SK-N-SH (cell line): ENCODE data around the gene SLC24A4. TPM values are rescaled to one million over a fixed set of nuclear protein-coding genes. Genes with fewer than 3 reads are reported as not detected.

ENCODE experiments used
- CTCF ChIA-PET: fragments of 300-600, 350-600 bp; formaldehyde crosslinking; extraction: SDS; loops from one replicate; lab custom pipeline; 2021; lab: Yijun Ruan, JAX
- POLR2A ChIA-PET: fragments of 350-600 bp; sonication (Branson Sonifier 250); formaldehyde crosslinking; extraction: SDS; loops from one replicate; lab custom pipeline; 2020; ENCODE audit warnings: antibody characterized with exemption, inconsistent platforms; lab: Yijun Ruan, JAX
- DNase-seq: peaks from one replicate; pipeline ENCODE4 v3.0.0; 2012
- H2AFZ ChIP-seq: fragments of 200-600 bp; sonication (generic); 2 replicates; pipeline ENCODE4 v1.8.1; 2016; ENCODE audit warnings: antibody characterized with exemption, mild to moderate bottlenecking, low read depth
- H3F3A ChIP-seq: fragments of 200-600 bp; sonication (generic); replicated peaks from 2 replicates; pipeline ENCODE3; 2016; ENCODE audit warnings: antibody characterized with exemption, mild to moderate bottlenecking; ENCODE audit not compliant: insufficient read depth
- H3K27ac ChIP-seq, 2 experiments: fragments of 200-500 bp in 1 of 2; fragments of 200-600 bp in 1 of 2; sonication (Bioruptor generic) in 1 of 2; sonication (generic), shearing (Covaris generic) in 1 of 2; 2 replicates each; pipeline versions ENCODE4 v1.5.1 to v1.6.1; 2014 to 2016; ENCODE audit warnings: low read depth in 2 of 2, inconsistent platforms in 1 of 2, low read length in 1 of 2, mild to moderate bottlenecking in 1 of 2, mixed read lengths in 1 of 2
- H3K27me3 ChIP-seq: fragments of 200-600 bp; sonication (generic), shearing (Covaris generic); 2 replicates; pipeline ENCODE4 v1.6.1; 2016; ENCODE audit warnings: mixed run types; ENCODE audit not compliant: insufficient read depth
- H3K36me3 ChIP-seq, 2 experiments: fragments of 200-500 bp in 1 of 2; fragments of 200-600 bp in 1 of 2; sonication (Bioruptor generic) in 1 of 2; sonication (generic) in 1 of 2; replicated peaks in 1 of 2; 2 replicates each; pipeline versions ENCODE3 to v1.5.1; 2014 to 2016; ENCODE audit warnings: low read length in 1 of 2, mild to moderate bottlenecking in 1 of 2; ENCODE audit not compliant: insufficient read depth in 2 of 2, control insufficient read depth in 1 of 2
- H3K4me1 ChIP-seq, 2 experiments: fragments of 200-500 bp in 1 of 2; fragments of 200-600 bp in 1 of 2; sonication (Bioruptor generic) in 1 of 2; sonication (generic), shearing (Covaris generic) in 1 of 2; 2 replicates each; pipeline versions ENCODE4 v1.5.1 to v1.6.1; 2014 to 2016; ENCODE audit warnings: low read depth in 1 of 2, low read length in 1 of 2, mixed run types in 1 of 2; ENCODE audit not compliant: insufficient read depth in 2 of 2, control insufficient read depth in 1 of 2
- H3K4me2 ChIP-seq: fragments of 200-600 bp; sonication (generic), shearing (Covaris generic); 2 replicates; pipeline ENCODE4 v1.6.1; 2017; ENCODE audit warnings: mixed run types
- H3K4me3 ChIP-seq, 2 experiments: fragments of 200-500 bp in 1 of 2; fragments of 200-600 bp in 1 of 2; sonication (Bioruptor generic) in 1 of 2; sonication (generic), shearing (Covaris generic) in 1 of 2; 2 replicates each; pipeline versions ENCODE4 v1.5.1 to v1.8.1; 2014 to 2016; ENCODE audit warnings: low read depth in 2 of 2, inconsistent platforms in 1 of 2, low read length in 1 of 2, mild to moderate bottlenecking in 1 of 2, mixed read lengths in 1 of 2, moderate library complexity in 1 of 2
- H3K79me2 ChIP-seq: fragments of 200-600 bp; sonication (generic); 2 replicates; pipeline ENCODE4 v1.8.1; 2017; ENCODE audit warnings: mild to moderate bottlenecking; ENCODE audit not compliant: insufficient read depth
- H3K9ac ChIP-seq: fragments of 200-600 bp; sonication (generic); 2 replicates; pipeline ENCODE4 v1.6.1; 2017; ENCODE audit warnings: mixed run types
- H3K9me2 ChIP-seq: fragments of 200-600 bp; sonication (generic); 2 replicates; pipeline ENCODE4 v1.6.1; 2017; ENCODE audit warnings: mixed run types
- H3K9me3 ChIP-seq: fragments of 200-600 bp; sonication (generic); 2 replicates; pipeline ENCODE4 v1.6.1; 2017; ENCODE audit warnings: mixed run types, mild to moderate bottlenecking, moderate library complexity
- H4K20me1 ChIP-seq: fragments of 200-600 bp; sonication (generic); 2 replicates; pipeline ENCODE4 v1.6.1; 2017; ENCODE audit warnings: mild to moderate bottlenecking, mixed run types; ENCODE audit not compliant: insufficient read depth
- EP300 ChIP-seq, 2 experiments: IDR thresholded peaks; 2 replicates each; pipeline versions ENCODE4 v1.4.0 to v1.6.1; 2012; ENCODE audit warnings: borderline replicate concordance in 1 of 2, low read depth in 1 of 2, low read length in 1 of 2
- FOSL2 ChIP-seq: IDR thresholded peaks from 2 replicates; pipeline ENCODE4 v1.4.0; 2012; ENCODE audit warnings: low read depth, mild to moderate bottlenecking, moderate library complexity, borderline replicate concordance
- JUND ChIP-seq: IDR thresholded peaks from 2 replicates; pipeline ENCODE4 v1.4.0; 2012
- MAX ChIP-seq: IDR thresholded peaks from 2 replicates; pipeline ENCODE4 v1.4.0; 2012; ENCODE audit warnings: low read depth
- NRF1 ChIP-seq: IDR thresholded peaks from 2 replicates; pipeline ENCODE4 v1.6.1; 2012; ENCODE audit warnings: low read depth, mild to moderate bottlenecking, low read length
- RAD21 ChIP-seq: IDR thresholded peaks from 2 replicates; pipeline ENCODE4 v1.6.1; 2012; ENCODE audit warnings: mild to moderate bottlenecking, low read length
- RXRA ChIP-seq: IDR thresholded peaks from 2 replicates; pipeline ENCODE4 v1.4.0; 2012; ENCODE audit warnings: low read depth, mild to moderate bottlenecking, borderline replicate concordance
- SMC3 ChIP-seq: IDR thresholded peaks from 2 replicates; pipeline ENCODE4 v1.6.1; 2012; ENCODE audit warnings: low read depth, low read length, improper control_type of control experiment
- TAF1 ChIP-seq: IDR thresholded peaks from 2 replicates; pipeline ENCODE4 v1.6.1; 2012; ENCODE audit warnings: low read depth, mild to moderate bottlenecking, low read length, moderate library complexity, borderline replicate concordance
- USF1 ChIP-seq: IDR thresholded peaks from 2 replicates; pipeline ENCODE4 v1.4.0; 2012; ENCODE audit warnings: low read depth, borderline replicate concordance
- USF2 ChIP-seq: fragments of 150-350 bp; IDR thresholded peaks from 2 replicates; pipeline ENCODE4 v1.6.1; 2017; ENCODE audit warnings: antibody characterized with exemption, low read length, low read depth, borderline replicate concordance
- WGBS: methylation state at CpG from one replicate; pipeline ENCODE4 v1.1.6; 2017; ENCODE audit warnings: low lambda C conversion rate; 5-methylcytosine and 5-hydroxymethylcytosine counted together
- polyA plus RNA-seq, 3 experiments: library from polyadenylated mRNA; depleted of rRNA; stranded (reverse); fragments of >200 nt; gene quantifications; 2 replicates each; pipeline ENCODE4 v1.2.3, GENCODE V29; 2012

The SLC24A4 gene
- polyA plus RNA-seq, 1 of the 3 experiments (the other 2 are of a cell fraction): 0.07 TPM

GRCh38 chr14:92461891-92462290 is 138.9 kb downstream of the SLC24A4 start (continued):
- no peak for TF ChIP-seq EP300 (IDR thresholded peaks at IDR 0.05; ENCODE audit: borderline replicate concordance in 1 of 2, low read depth in 1 of 2, low read length in 1 of 2)
- TF ChIP-seq TAF1: no peak
- no peak for TF ChIP-seq RXRA
- TF ChIP-seq, all 33 proteins: peak for 0

GRCh38 chr14:92462568-92462967 is 139.6 kb downstream of the SLC24A4 start:
- Histone ChIP-seq H3K4me1 (peaks cover 0 to 4% of the 10 kb centered on the region in 2 experiments; a peak in 1 of 4 replicates), H3K9ac (no peak overlapping the region), H3K9me2 (no peaks in the 10 kb centered on the region), H3F3A (no peaks in the 10 kb centered on the region), H3K9me3 (no peaks in the 10 kb centered on the region), H3K27ac (no peak overlapping the region), H3K4me3 (no peak overlapping the region), H3K4me2 (no peak overlapping the region), H3K36me3 (no peaks in the 10 kb centered on the region), H4K20me1 (no peaks in the 10 kb centered on the region), H3K27me3 (no peaks in the 10 kb centered on the region), H2AFZ (no peak overlapping the region), H3K79me2 (no peaks in the 10 kb centered on the region)
- WGBS: 77% methylated on average over 4 of the region's 4 CpGs
- DNase-seq: no peak
- ChIA-PET POLR2A (no interaction called here), CTCF (no interaction called here)
- no peak for TF ChIP-seq SMC3
- TF ChIP-seq USF2: no peak
- no peak for TF ChIP-seq NRF1
- no peak for TF ChIP-seq RAD21
- no peak for TF ChIP-seq FOSL2
- TF ChIP-seq USF1: no peak
- no peak for TF ChIP-seq JUND
- TF ChIP-seq EP300 (IDR thresholded peaks at IDR 0.05; ENCODE audit: borderline replicate concordance in 1 of 2, low read depth in 1 of 2, low read length in 1 of 2): no peak
- TF ChIP-seq MAX: no peak

GRCh38 chr14:92463141-92463540 is 140.2 kb downstream of the SLC24A4 start:
- ChIA-PET POLR2A (no interaction called here), CTCF (no interaction called here)
- H3K79me2 ChIP-seq: no peaks in the 10 kb centered on the region
- H3K27me3 ChIP-seq: no peaks in the 10 kb centered on the region
- no peak for DNase-seq
- TF ChIP-seq EP300 (IDR thresholded peaks at IDR 0.05; ENCODE audit: borderline replicate concordance in 1 of 2, low read depth in 1 of 2, low read length in 1 of 2): no peak
- H3K9me2 ChIP-seq: no peaks in the 10 kb centered on the region
- H3K4me1 ChIP-seq: peaks cover 0 to 4% of the 10 kb centered on the region in 2 experiments; a peak in 1 of 4 replicates
- no peaks in the 10 kb centered on the region for H3K9me3 ChIP-seq
- H4K20me1 ChIP-seq: no peaks in the 10 kb centered on the region
- H3K4me2 ChIP-seq: no peak overlapping the region
- no peak overlapping the region for H2AFZ ChIP-seq
- no peak overlapping the region for H3K9ac ChIP-seq
- H3F3A ChIP-seq: no peaks in the 10 kb centered on the region
- 80% methylated on average over 12 of the region's 12 CpGs for WGBS
- H3K36me3 ChIP-seq: no peaks in the 10 kb centered on the region
- H3K27ac ChIP-seq: no peak overlapping the region
- no peak overlapping the region for H3K4me3 ChIP-seq
